NCI-H1436 (cell line): ENCODE measurements around the gene MTHFD1L.

Experiments
- DNase-seq: peaks from one replicate; lab custom pipeline; 2025; lab: John Stamatoyannopoulos, UW

Gene MTHFD1L

GRCh38 chr6:150898399-150899170 lies 33.1 kb downstream of the MTHFD1L start:
- DNase-seq, result no peak

DNA sequence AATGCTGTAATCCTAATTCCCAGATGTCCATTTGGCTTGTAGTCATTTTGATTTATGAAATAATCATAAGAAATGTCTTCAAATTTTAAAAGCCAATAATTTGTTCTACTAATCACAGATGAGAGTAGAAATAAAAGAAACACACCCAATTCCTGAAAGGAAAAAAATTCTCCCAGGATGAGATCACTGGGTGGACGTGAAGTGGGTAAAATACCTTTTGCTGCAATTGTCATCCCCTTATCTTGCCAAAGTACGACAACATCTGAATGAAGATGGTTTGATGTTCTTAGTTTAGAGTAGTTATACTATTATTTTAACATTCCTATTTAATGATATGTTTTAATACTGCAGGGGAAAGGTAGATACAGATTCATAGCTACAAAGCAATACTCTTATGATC lies 33.7 kb downstream of the MTHFD1L start:
- no peak for DNase-seq

- DNase-seq, result no peak
Measured at GRCh38 chr6:150900049-150900448, 34.5 kb downstream of the MTHFD1L start.

- DNase-seq, result no peak
Measured at GRCh38 chr6:150902142-150902776, 36.8 kb downstream of the MTHFD1L start.

GRCh38 chr6:150905769-150906168 lies 40.3 kb downstream of the MTHFD1L start:
- no peak for DNase-seq

- no peak for DNase-seq
Measured at GRCh38 chr6:150906641-150907326, 41.3 kb downstream of the MTHFD1L start.

GRCh38 chr6:150907383-150907782 lies 41.9 kb downstream of the MTHFD1L start:
- no peak for DNase-seq

- no peak for DNase-seq
Measured at GRCh38 chr6:150908901-150909300, 43.4 kb downstream of the MTHFD1L start.

DNA sequence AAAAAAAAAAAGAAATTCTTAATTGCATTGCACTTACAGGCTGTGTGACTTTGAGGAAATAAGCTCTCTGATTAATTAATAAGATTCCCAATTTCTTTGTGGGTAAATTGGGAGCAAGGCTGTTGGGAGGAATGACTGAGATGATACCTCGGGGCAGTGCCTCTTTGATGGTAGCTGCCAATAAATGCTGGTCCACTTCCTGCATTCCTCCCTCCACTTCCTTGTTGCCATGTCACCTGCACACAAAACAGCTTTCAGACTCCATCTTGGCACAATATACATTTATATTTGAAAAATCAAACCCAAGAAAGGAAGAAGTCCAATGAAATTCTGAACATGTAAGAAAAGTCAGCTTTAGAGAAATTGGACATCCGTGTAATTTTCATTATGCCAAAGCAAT lies 45.1 kb downstream of the MTHFD1L start:
- DNase-seq, result no peak

DNA sequence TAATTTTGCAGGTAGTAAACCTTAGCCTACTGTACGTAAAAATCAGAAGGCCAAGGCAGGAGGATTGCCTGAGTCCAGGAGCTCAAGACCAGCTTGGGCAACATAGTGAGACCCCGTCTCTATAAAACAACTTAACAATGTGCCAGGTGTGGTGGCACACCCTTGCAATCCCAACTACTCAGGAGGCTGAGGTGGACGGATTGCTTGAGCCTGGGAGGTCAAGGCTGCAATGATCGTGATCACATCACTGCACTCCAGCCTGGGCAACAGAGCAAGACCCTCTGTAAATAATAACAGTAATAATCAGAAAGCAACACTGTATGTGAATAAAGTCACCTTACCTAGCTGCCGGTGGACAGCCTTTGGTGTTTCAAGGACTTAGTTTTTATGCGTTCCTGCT lies 48.9 kb downstream of the MTHFD1L start:
- DNase-seq, result no peak

DNA sequence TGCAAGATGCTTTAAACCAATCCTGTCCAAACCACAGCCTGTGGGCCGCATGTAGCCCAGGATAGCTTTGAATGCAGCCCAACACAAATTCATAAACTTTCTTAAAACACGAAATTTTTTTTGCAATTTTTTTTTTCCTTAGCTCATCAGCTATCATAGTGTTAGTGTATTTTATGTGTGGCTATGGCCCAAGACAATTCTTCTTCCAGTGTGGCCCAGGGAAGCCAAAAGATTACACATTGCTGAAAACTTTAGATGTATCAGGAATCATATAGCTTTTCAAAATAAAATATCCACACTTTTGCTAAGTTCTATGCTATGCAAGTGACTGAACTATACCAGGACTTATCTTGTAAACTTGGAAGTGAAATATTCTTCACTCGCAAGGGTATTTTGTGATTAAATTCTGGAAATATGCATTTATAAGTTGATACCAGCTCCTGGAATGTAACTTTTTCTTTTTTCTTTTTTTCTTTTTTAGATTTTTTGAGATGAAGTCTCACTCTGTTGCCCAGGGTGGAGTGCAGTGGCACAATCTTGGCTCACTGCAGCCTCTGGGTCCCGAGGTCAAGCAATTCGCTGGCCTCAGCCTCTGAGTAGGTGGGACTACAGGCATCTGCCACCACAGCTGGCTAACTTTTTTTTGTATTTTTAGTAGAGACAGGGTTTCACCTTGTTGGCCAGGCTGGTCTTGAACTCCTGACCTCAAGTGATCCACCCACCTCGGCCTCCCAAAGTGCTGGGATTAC lies 49.8 kb downstream of the MTHFD1L start:
- DNase-seq, result no peak

DNA sequence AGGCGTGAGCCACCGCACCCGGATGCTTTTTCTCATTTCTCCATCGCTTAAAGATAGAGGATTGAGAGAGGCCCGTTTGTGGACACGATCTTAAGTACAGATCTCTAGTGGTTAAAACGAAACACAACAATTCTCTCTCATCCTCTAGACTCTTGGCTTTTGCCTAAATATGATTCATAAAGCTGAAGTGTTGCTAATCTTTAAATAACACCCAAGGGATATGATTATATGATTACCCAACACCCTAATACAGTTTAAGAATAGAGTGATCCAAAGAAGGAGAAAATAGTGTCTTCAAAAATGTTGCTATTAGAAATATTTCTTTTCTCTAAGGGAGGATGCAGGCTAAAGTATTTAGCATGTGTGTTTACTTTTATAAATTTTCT lies 50.4 kb downstream of the MTHFD1L start:
- DNase-seq, result no peak

DNA sequence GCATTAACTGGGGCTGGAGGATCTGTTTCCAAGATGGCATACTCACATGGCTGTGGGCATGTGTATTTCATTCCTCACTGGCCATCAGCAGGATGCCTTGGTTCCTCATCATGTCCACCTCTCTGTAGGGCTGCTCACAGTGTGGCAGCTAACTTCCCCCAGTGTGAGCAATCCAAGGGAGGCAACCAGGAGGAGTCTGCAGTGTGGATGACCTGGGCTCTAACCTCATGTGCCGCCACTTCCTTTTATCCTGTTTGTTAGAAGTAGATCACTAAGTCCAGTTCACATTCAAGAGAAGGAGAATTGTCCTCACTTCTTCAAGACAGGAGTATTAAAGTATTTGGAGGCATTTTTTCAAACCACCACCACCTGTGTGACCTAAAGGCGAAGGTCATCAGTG lies 54.4 kb downstream of the MTHFD1L start:
- no peak for DNase-seq

DNA sequence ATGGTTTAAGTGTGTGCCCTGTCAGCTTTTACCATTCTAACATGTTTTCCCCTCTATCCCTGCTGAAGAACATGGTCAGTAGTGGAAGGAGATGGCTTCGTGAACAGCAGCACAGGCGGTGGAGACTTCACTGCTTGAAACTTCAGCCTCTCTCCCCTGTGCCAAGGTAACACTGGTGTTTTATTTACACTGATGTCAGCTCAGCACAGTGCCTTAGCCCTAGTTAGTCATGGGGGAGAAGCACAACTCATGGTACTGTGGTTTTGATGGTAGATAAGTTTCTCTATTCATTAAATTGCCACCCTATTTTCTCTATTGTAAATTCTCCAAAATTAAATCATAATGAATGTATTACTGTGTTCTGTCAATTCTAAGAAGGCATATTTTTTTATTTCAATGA lies 56.6 kb downstream of the MTHFD1L start:
- no peak for DNase-seq

GRCh38 chr6:150924808-150925589 lies 59.5 kb downstream of the MTHFD1L start:
- no peak for DNase-seq

DNA sequence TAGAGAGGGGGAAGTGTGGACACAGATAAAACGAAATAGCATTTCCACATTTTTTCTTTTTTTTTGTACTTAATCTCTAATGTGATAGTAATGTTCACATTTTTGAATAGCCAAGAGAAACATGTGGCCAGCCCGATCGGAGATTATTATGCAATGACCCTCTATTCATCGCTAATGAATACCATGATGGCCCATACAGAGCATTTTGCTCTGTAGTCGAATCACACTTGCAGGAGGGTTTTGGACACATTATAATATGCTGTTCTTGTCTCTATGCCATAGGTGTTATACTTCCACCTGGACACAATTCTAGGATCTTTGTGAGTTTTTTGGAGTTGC lies 60.1 kb downstream of the MTHFD1L start:
- no peak for DNase-seq

GRCh38 chr6:150925976-150926375 lies 60.5 kb downstream of the MTHFD1L start:
- no peak for DNase-seq

- DNase-seq, result no peak
Measured at GRCh38 chr6:150928882-150929281, 63.4 kb downstream of the MTHFD1L start.

- no peak for DNase-seq
Measured at GRCh38 chr6:150929416-150929815, 63.9 kb downstream of the MTHFD1L start.

DNA sequence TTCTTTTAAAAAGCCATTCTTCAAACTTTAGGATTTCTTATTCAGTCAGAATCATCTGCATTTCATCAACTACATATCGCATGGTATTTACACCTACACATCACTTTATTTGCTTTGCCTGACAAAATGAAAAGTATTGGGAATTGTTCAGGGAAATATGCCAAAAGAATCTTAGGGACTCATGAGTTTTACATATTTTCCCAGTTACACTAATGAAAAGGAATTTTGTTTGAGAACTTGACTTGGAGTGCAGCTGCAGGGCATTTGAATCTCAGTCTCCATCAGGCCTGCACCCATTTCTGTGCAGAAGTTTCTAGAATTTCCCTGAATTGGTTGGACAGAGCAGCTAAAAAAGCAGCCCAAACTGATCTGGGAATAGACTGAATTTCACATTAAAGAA lies 65.3 kb downstream of the MTHFD1L start:
- DNase-seq, result no peak

GRCh38 chr6:150931405-150931804 lies 65.9 kb downstream of the MTHFD1L start:
- DNase-seq, result no peak

DNA sequence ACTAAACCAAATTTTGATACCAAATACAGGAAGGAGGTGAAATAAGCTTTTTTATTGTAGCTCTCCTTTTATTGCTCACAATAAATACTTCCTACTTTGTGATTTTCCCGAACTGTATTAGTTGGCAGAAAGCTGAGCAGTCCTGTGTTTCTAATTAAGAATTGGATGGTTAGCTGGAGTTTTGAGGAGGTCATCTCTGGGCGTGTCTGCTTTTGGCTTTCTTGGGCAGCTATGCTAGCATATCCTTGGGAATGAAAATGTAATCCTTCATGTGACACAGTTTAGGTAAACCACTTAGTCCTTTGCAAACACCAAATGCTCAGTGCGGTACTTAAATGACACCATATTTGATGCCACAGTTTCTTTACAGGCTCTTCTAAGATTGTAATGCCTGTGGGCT lies 67.5 kb downstream of the MTHFD1L start:
- no peak for DNase-seq
